ENCODE measurements around the gene GADD45A.

The GADD45A gene

DNA sequence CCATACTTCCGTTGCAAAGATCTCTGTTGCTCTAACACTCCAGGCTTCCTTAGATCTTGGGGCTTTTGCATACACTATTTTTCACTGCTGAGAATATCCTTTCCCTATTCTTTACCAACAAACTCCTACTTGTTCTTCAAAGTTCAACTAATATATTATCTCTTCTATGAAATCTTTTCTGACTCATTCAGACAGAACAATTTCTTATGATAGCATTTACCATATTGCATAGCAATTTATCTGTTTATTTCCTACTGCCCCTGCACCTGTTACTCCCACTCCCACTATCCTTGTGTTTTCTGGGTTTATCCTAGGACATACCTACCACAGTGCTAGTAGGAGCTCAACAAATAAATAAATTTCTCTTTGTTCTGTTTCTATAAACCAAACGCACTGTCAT, 11.0 kb downstream of the GADD45A start:
- Histone ChIP-seq H3K4me2 (ENCODE audit: low read length) (no peak overlapping the region), H3K23ac (ENCODE audit: low read length) (no peak overlapping the region), H2AK5ac (ENCODE audit: low read length) (no peak overlapping the region), H3K79me1 (ENCODE audit: low read length) (peaks cover 5% of the 10 kb centered on the region), H3K79me2 (ENCODE audit: control insufficient read depth, insufficient read depth, low read length, poor library complexity) (no peaks in the 10 kb centered on the region), H3K4me3 (ENCODE audit: low read depth, low read length) (no peak overlapping the region), H4K12ac (ENCODE audit: low read depth, low read length) (no peak overlapping the region), H3K4ac (ENCODE audit: low read depth, low read length) (no peak overlapping the region), H2BK12ac (ENCODE audit: low read length) (no peak overlapping the region), H3K9me3 (ENCODE audit: insufficient read depth, low read depth, low read length) (no peaks in the 10 kb centered on the region), H2BK120ac (ENCODE audit: insufficient read depth, low read length, poor library complexity) (no peak overlapping the region), H3K4me1 (ENCODE audit: control insufficient read depth in 1 of 2, insufficient read depth in 2 of 2, low read length in 2 of 2) (peaks cover 4 to 8% of the 10 kb centered on the region in 2 experiments), H3K27ac (ENCODE audit: low read depth, low read length) (no peak overlapping the region), H2AFZ (ENCODE audit: insufficient read depth, low read length, poor library complexity) (no peak overlapping the region), H3K27me3 (ENCODE audit: insufficient read depth, low read length) (no peaks in the 10 kb centered on the region), H3K36me3 (ENCODE audit: control insufficient read depth in 1 of 2, insufficient read depth in 2 of 2, low read length in 2 of 2) (no peaks in the 10 kb centered on the region), H2BK5ac (ENCODE audit: low read depth, low read length, poor library complexity) (no peak overlapping the region), H4K8ac (ENCODE audit: low read depth, low read length) (no peak overlapping the region), H3K14ac (ENCODE audit: low read length) (no peak overlapping the region), H4K91ac (ENCODE audit: low read depth, low read length) (no peak overlapping the region), H3K18ac (ENCODE audit: low read length) (no peak overlapping the region), H3K9ac (ENCODE audit: low read length) (no peak overlapping the region)
- DNase-seq = no peak
- WGBS (ENCODE audit: extremely low coverage, insufficient coverage, insufficient read length) = no CpG with 5 or more reads among the region's 2 CpGs

DNA sequence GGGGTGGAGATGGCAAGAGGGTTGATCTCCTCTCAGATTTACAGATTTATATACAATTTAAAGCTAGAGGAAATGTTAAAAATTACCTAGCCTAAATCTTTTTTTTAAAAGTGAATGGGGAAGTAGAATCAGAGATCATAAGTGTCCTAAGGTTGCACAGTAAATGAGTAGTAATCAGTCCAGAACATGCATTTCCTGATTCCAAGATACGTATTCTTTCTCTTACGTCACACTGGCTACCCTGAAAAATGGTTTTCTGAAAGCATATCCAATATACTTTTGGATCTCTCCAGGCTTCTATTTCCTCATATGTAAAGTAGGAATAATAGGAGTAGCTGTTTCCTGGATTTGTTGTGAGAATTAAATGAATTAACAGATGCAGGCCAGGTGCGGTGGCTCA, 11.7 kb downstream of the GADD45A start:
- Histone ChIP-seq H3K4me3 (ENCODE audit: low read depth, low read length) (no peak overlapping the region), H4K91ac (ENCODE audit: low read depth, low read length) (no peak overlapping the region), H3K14ac (ENCODE audit: low read length) (no peak overlapping the region), H3K36me3 (ENCODE audit: control insufficient read depth in 1 of 2, insufficient read depth in 2 of 2, low read length in 2 of 2) (no peaks in the 10 kb centered on the region), H2BK120ac (ENCODE audit: insufficient read depth, low read length, poor library complexity) (no peak overlapping the region), H3K4me1 (ENCODE audit: control insufficient read depth in 1 of 2, insufficient read depth in 2 of 2, low read length in 2 of 2) (peaks cover 7 to 11% of the 10 kb centered on the region in 2 experiments), H3K9ac (ENCODE audit: low read length) (no peak overlapping the region), H3K79me1 (ENCODE audit: low read length) (peaks cover 8% of the 10 kb centered on the region), H3K23ac (ENCODE audit: low read length) (no peak overlapping the region), H3K4me2 (ENCODE audit: low read length) (no peak overlapping the region), H3K18ac (ENCODE audit: low read length) (no peak overlapping the region), H3K27ac (ENCODE audit: low read depth, low read length) (no peak overlapping the region), H4K8ac (ENCODE audit: low read depth, low read length) (no peak overlapping the region), H2AFZ (ENCODE audit: insufficient read depth, low read length, poor library complexity) (no peak overlapping the region), H2BK12ac (ENCODE audit: low read length) (no peak overlapping the region), H3K9me3 (ENCODE audit: insufficient read depth, low read depth, low read length) (no peaks in the 10 kb centered on the region), H2AK5ac (ENCODE audit: low read length) (no peak overlapping the region), H3K27me3 (ENCODE audit: insufficient read depth, low read length) (no peaks in the 10 kb centered on the region), H2BK5ac (ENCODE audit: low read depth, low read length, poor library complexity) (no peak overlapping the region), H4K12ac (ENCODE audit: low read depth, low read length) (no peak overlapping the region), H3K79me2 (ENCODE audit: control insufficient read depth, insufficient read depth, low read length, poor library complexity) (no peaks in the 10 kb centered on the region), H3K4ac (ENCODE audit: low read depth, low read length) (no peak overlapping the region)
- WGBS (ENCODE audit: extremely low coverage, insufficient coverage, insufficient read length) = no CpG with 5 or more reads among the region's 3 CpGs
- no peak for DNase-seq

DNA sequence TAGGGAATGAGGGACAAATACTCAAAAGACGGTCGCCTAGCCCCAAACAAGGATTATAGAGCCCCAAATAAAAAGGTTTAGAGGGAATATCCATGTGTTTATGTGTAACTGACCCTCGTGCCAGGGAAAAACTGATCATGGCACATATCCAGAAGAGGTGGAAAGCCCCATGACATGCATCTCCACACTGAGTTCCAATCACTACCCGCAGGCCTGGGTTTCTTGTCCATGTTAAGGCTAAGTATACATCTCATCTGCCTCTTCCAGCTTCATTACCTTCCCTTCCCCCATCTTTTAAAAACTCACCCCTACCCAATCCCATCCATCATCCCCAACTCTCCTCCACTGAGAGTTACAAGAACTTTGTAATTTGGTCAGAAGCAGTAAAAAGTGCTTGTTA, 15.2 kb downstream of the GADD45A start:
- Histone ChIP-seq H3K4me3 (ENCODE audit: low read depth, low read length) (no peak overlapping the region), H2AK5ac (ENCODE audit: low read length) (peak overlapping the region; percentile 13), H3K79me2 (ENCODE audit: control insufficient read depth, insufficient read depth, low read length, poor library complexity) (no peaks in the 10 kb centered on the region), H3K23ac (ENCODE audit: low read length) (no peak overlapping the region), H4K8ac (ENCODE audit: low read depth, low read length) (peak overlapping the region; percentile 50), H3K4me2 (ENCODE audit: low read length) (peak overlapping the region; percentile 21), H2BK5ac (ENCODE audit: low read depth, low read length, poor library complexity) (peak overlapping the region; percentile 55), H3K14ac (ENCODE audit: low read length) (peak overlapping the region; percentile 17), H2BK12ac (ENCODE audit: low read length) (peak overlapping the region; percentile 41), H4K91ac (ENCODE audit: low read depth, low read length) (peak overlapping the region; percentile 67), H3K27me3 (ENCODE audit: insufficient read depth, low read length) (no peaks in the 10 kb centered on the region), H2AFZ (ENCODE audit: insufficient read depth, low read length, poor library complexity) (no peak overlapping the region), H3K36me3 (ENCODE audit: control insufficient read depth in 1 of 2, insufficient read depth in 2 of 2, low read length in 2 of 2) (peaks cover 0 to 2% of the 10 kb centered on the region in 2 experiments), H3K9me3 (ENCODE audit: insufficient read depth, low read depth, low read length) (no peaks in the 10 kb centered on the region), H3K4me1 (ENCODE audit: control insufficient read depth in 1 of 2, insufficient read depth in 2 of 2, low read length in 2 of 2) (peaks cover 7 to 11% of the 10 kb centered on the region in 2 experiments), H3K9ac (ENCODE audit: low read length) (no peak overlapping the region), H2BK120ac (ENCODE audit: insufficient read depth, low read length, poor library complexity) (peak overlapping the region; percentile 85), H3K79me1 (ENCODE audit: low read length) (peaks cover 10% of the 10 kb centered on the region), H4K12ac (ENCODE audit: low read depth, low read length) (no peak overlapping the region), H3K27ac (ENCODE audit: low read depth, low read length) (peak overlapping the region; percentile 84), H3K18ac (ENCODE audit: low read length) (peak overlapping the region; percentile 57), H3K4ac (ENCODE audit: low read depth, low read length) (no peak overlapping the region)
- peak in 1 of 2 donors; percentile 43 for DNase-seq
- WGBS (ENCODE audit: extremely low coverage, insufficient coverage, insufficient read length) = no CpG with 5 or more reads among the region's 4 CpGs

DNA sequence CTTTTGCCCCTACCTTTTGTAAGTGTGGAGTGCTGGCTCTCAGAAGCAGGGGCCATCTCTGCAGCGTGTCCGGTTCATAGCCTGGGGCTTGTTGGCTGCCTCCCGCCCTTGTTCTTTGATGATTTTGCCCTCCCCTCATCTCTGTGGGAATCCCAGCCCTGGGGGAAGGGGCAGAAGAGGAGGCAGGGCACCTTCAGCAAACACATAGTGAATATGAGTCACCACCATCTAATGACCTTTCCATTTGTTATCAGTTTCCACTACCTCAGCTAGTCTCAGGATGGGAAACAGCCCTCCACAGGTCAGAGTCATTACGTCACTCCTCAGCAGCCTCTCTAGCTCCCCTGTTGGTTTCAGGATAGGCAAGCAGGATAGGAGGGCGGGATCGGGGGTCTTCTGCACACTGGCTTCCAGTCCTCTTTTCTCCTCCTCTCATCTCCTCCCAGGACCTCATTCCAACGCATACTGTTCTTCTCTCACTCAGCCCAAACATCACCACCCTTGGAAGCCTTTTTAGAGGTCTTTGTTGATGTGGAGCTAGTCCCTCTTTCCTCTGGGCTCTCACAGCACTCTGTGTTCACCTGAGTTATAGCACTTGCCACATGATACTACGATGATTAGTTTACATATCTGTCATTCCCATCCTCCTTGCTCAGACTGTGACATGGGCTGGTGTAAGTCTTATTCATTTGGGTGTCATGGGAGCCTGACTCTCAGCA, 15.8 kb downstream of the GADD45A start:
- H4K12ac ChIP-seq (ENCODE audit: low read depth, low read length) = no peak overlapping the region
- peak overlapping the region; percentile 32 for H3K9ac ChIP-seq (ENCODE audit: low read length)
- H3K79me2 ChIP-seq (ENCODE audit: control insufficient read depth, insufficient read depth, low read length, poor library complexity) = no peaks in the 10 kb centered on the region
- peak overlapping the region; percentile 84 for H3K27ac ChIP-seq (ENCODE audit: low read depth, low read length)
- WGBS (ENCODE audit: extremely low coverage, insufficient coverage, insufficient read length) = no CpG with 5 or more reads among the region's 8 CpGs
- no peak overlapping the region for H3K14ac ChIP-seq (ENCODE audit: low read length)
- no peaks in the 10 kb centered on the region for H3K27me3 ChIP-seq (ENCODE audit: insufficient read depth, low read length)
- peak overlapping the region; percentile 20 for H2BK12ac ChIP-seq (ENCODE audit: low read length)
- DNase-seq = peak; percentile 54 to 62
- H3K9me3 ChIP-seq (ENCODE audit: insufficient read depth, low read depth, low read length) = no peaks in the 10 kb centered on the region
- H3K4me3 ChIP-seq (ENCODE audit: low read depth, low read length) = no peak overlapping the region
- peak overlapping the region; percentile 38 for H3K4me2 ChIP-seq (ENCODE audit: low read length)
- H2AFZ ChIP-seq (ENCODE audit: insufficient read depth, low read length, poor library complexity) = no peak overlapping the region
- H2BK120ac ChIP-seq (ENCODE audit: insufficient read depth, low read length, poor library complexity) = no peak overlapping the region
- H2BK5ac ChIP-seq (ENCODE audit: low read depth, low read length, poor library complexity) = peak overlapping the region; percentile 18
- no peak overlapping the region for H3K4ac ChIP-seq (ENCODE audit: low read depth, low read length)
- peaks cover 7 to 11% of the 10 kb centered on the region in 2 experiments for H3K4me1 ChIP-seq (ENCODE audit: control insufficient read depth in 1 of 2, insufficient read depth in 2 of 2, low read length in 2 of 2)
- peak overlapping the region; percentile 64 for H4K91ac ChIP-seq (ENCODE audit: low read depth, low read length)
- H3K18ac ChIP-seq (ENCODE audit: low read length) = no peak overlapping the region
- no peak overlapping the region for H4K8ac ChIP-seq (ENCODE audit: low read depth, low read length)
- peaks cover 0 to 2% of the 10 kb centered on the region in 2 experiments for H3K36me3 ChIP-seq (ENCODE audit: control insufficient read depth in 1 of 2, insufficient read depth in 2 of 2, low read length in 2 of 2)
- H2AK5ac ChIP-seq (ENCODE audit: low read length) = peak overlapping the region; percentile 13
- no peak overlapping the region for H3K23ac ChIP-seq (ENCODE audit: low read length)
- H3K79me1 ChIP-seq (ENCODE audit: low read length) = peaks cover 10% of the 10 kb centered on the region
